Endothelial cell of umbilical vein (primary cell): ENCODE results near the gene MOGAT3. TPM values are rescaled to one million over a fixed set of nuclear protein-coding genes. Genes with fewer than 3 reads are reported as not detected.

Experiments
- BruUV-seq: library from RNA; stranded (reverse); fragments of 400-500 nt; replicated peaks from 2 replicates; lab custom pipeline; 2021; lab: Mats Ljungman, UMichigan
- CTCF ChIA-PET: fragments of 300-600, 350-600 bp; sonication (Branson Sonifier 250); formaldehyde crosslinking; loops from one replicate; lab custom pipeline; 2021; ENCODE audit warnings: antibody characterized with exemption, inconsistent platforms; lab: Charles Lee
- POLR2A ChIA-PET: fragments of 300-600, 350-600 bp; sonication (Branson Sonifier 250); formaldehyde crosslinking; loops from one replicate; lab custom pipeline; 2021; ENCODE audit warnings: antibody characterized with exemption, inconsistent platforms; lab: Charles Lee
- DNase-seq: peaks from one replicate; pipeline ENCODE4 v3.0.0-alpha.2; 2011; ENCODE audit warnings: low read depth, low spot score
- FAIRE-seq: peaks from 2 replicates; lab custom pipeline; 2011; peaks lifted over from hg19 to GRCh38; lab: Jason Lieb, UNC
- H2AFZ ChIP-seq: 2 replicates; pipeline ENCODE4 v1.6.0; 2012; ENCODE audit warnings: low read depth, low read length, control low read depth, inconsistent platforms
- H3K27ac ChIP-seq: 2 replicates; pipeline ENCODE4 v1.5.1; 2011; ENCODE audit warnings: low read depth, mild to moderate bottlenecking, control low read depth, low read length, moderate library complexity; ENCODE audit not compliant: insufficient read depth
- H3K27me3 ChIP-seq, 2 experiments: 2 replicates each; pipeline versions ENCODE4 v1.6.0 to v1.6.1; 2011; ENCODE audit warnings: low read length in 2 of 2, mixed read lengths in 1 of 2; ENCODE audit not compliant: control insufficient read depth in 2 of 2, insufficient read depth in 2 of 2
- H3K36me3 ChIP-seq, 2 experiments: 2 replicates in 1 of 2; 3 replicates in 1 of 2; pipeline ENCODE4 v1.5.1; 2011; ENCODE audit warnings: low read length in 2 of 2, mild to moderate bottlenecking in 1 of 2, moderate library complexity in 1 of 2; ENCODE audit not compliant: control insufficient read depth in 2 of 2, insufficient read depth in 2 of 2; ENCODE audit errors: extremely low read depth in 1 of 2
- H3K4me1 ChIP-seq: 3 replicates; pipeline ENCODE4 v1.5.1; 2011; ENCODE audit warnings: mild to moderate bottlenecking, low read length; ENCODE audit not compliant: control insufficient read depth, insufficient read depth; ENCODE audit errors: extremely low read depth
- H3K4me2 ChIP-seq: 2 replicates; pipeline ENCODE4 v1.6.1; 2011; ENCODE audit warnings: low read length, control low read depth, mixed read lengths; ENCODE audit not compliant: insufficient read depth
- H3K4me3 ChIP-seq, 3 experiments: fragments of 200-600 bp in 1 of 3; sonication (generic), shearing (Covaris generic) in 1 of 3; replicated peaks in 1 of 3; 2 replicates each; pipeline ENCODE4 v1.5.1; 2011 to 2016; ENCODE audit warnings: control low read depth in 3 of 3, low read length in 3 of 3, mild to moderate bottlenecking in 2 of 3, inconsistent platforms in 1 of 3, low read depth in 1 of 3, moderate library complexity in 1 of 3; ENCODE audit not compliant: insufficient read depth in 1 of 3
- H3K79me2 ChIP-seq: 2 replicates; pipeline ENCODE4 v1.6.0; 2012; ENCODE audit warnings: low read length, inconsistent platforms; ENCODE audit not compliant: control insufficient read depth, insufficient read depth
- H3K9ac ChIP-seq: replicated peaks from 2 replicates; pipeline ENCODE3; 2011; ENCODE audit warnings: low read length, control low read depth; ENCODE audit not compliant: insufficient read depth; ENCODE audit errors: extremely low read depth
- H3K9me1 ChIP-seq: replicated peaks from 3 replicates; pipeline ENCODE4 v1.6.0; 2011; ENCODE audit warnings: mild to moderate bottlenecking, low read length; ENCODE audit not compliant: control insufficient read depth, insufficient read depth; ENCODE audit errors: extremely low read depth
- H3K9me3 ChIP-seq: replicated peaks from 2 replicates; pipeline ENCODE4 v1.5.1; 2012; ENCODE audit warnings: low read length, inconsistent platforms; ENCODE audit not compliant: control insufficient read depth, insufficient read depth
- H4K20me1 ChIP-seq: replicated peaks from 2 replicates; pipeline ENCODE3; 2011; ENCODE audit warnings: mild to moderate bottlenecking, low read length; ENCODE audit not compliant: control insufficient read depth, insufficient read depth; ENCODE audit errors: extremely low read depth
- CTCF ChIP-seq, 2 donors: IDR thresholded peaks; 1 replicate in 1 of 2; 2 replicates in 1 of 2; pipeline ENCODE4 v1.5.1; 2011; ENCODE audit warnings: low read length in 2 of 2, mild to moderate bottlenecking in 2 of 2, moderate library complexity in 2 of 2, control low read depth in 1 of 2, inconsistent platforms in 1 of 2, low read depth in 1 of 2; ENCODE audit not compliant: insufficient read depth in 1 of 2; ENCODE audit errors: extremely low read depth in 1 of 2
- FOS ChIP-seq: IDR thresholded peaks from 2 replicates; pipeline ENCODE4 v1.6.1; 2011; ENCODE audit warnings: mild to moderate bottlenecking, low read length, moderate library complexity, borderline replicate concordance; ENCODE audit not compliant: insufficient read depth
- GATA2 ChIP-seq: IDR thresholded peaks from 2 replicates; pipeline ENCODE4 v1.7.0; 2011; ENCODE audit warnings: low read depth, mild to moderate bottlenecking, moderate library complexity, mixed read lengths, low read length; ENCODE audit not compliant: insufficient read length, insufficient read depth
- JUN ChIP-seq: IDR thresholded peaks from 2 replicates; pipeline ENCODE4 v1.6.1; 2011; ENCODE audit warnings: borderline replicate concordance, low read depth; ENCODE audit not compliant: insufficient read length, insufficient read depth
- MAX ChIP-seq: IDR thresholded peaks from 2 replicates; pipeline ENCODE4 v1.6.1; 2011; ENCODE audit not compliant: insufficient read depth, insufficient read length
- MYC ChIP-seq: IDR thresholded peaks from one replicate; pipeline ENCODE4 v1.6.1; 2011; ENCODE audit warnings: mild to moderate bottlenecking, low read depth, low read length
- POLR2AphosphoS5 ChIP-seq: IDR thresholded peaks from 2 replicates; pipeline ENCODE4 v1.6.1; 2012; ENCODE audit warnings: low read depth, mild to moderate bottlenecking, control low read depth, low read length, moderate library complexity; ENCODE audit not compliant: insufficient read depth
- dilution Hi-C: fragments of 300-500 bp; cut with MboI; formaldehyde crosslinking; loops from one replicate; pipeline ENCODE4 v1.15.0; 2019; ENCODE audit warnings: low sequenced_read_pairs; ENCODE audit not compliant: extremely low pct_ligation_motif_present
- intact Hi-C: fragments of 100-400 bp; cut with micrococcal nuclease; formaldehyde crosslinking; loops from one replicate; pipeline ENCODE4 v1.10.0; 2022
- polyA plus RNA-seq, 4 experiments: library from polyadenylated mRNA; depleted of rRNA in 3 of 4; stranded (reverse) in 3 of 4; unstranded in 1 of 4; fragments of >200 nt; gene quantifications; 2 replicates each; pipeline versions ENCODE4 v1.2.1 to v1.2.3, GENCODE V29; 2011 to 2012; ENCODE audit warnings: missing spikeins in 1 of 4
- total RNA-seq: library from RNA; stranded (reverse); gene quantifications from 2 replicates; pipeline ENCODE4 v1.2.3, GENCODE V29; 2021

The MOGAT3 gene
- total and polyA plus RNA-seq, 2 donors (not counting 3 experiments of a cell fraction or from before 2014, with no cell fraction given), result not detected

- dilution Hi-C loops, result no loop called here
- Histone ChIP-seq H3K27me3 (peaks cover 80 to 87% of the 10 kb centered on the region in 2 experiments), H4K20me1 (no peaks in the 10 kb centered on the region), H3K27ac (no peak overlapping the region), H3K4me1 (peaks cover 9% of the 10 kb centered on the region), H3K9me1 (no peaks in the 10 kb centered on the region), H3K9ac (no peak overlapping the region), H3K79me2 (no peaks in the 10 kb centered on the region), H3K4me2 (no peak overlapping the region), H3K36me3 (no peaks in the 10 kb centered on the region), H2AFZ (no peak overlapping the region), H3K9me3 (no peaks in the 10 kb centered on the region), H3K4me3 (no peak overlapping the region)
- FAIRE-seq (no peak), DNase-seq (no peak)
- ChIA-PET POLR2A (no interaction called here), CTCF (interaction anchor here (1.1 to 1.6 kb wide), 3 partner anchors 12 to 24 kb away, joined by 6 to 17 read pairs (median 7); no protein-coding TSS in a partner anchor)
- intact Hi-C loops, result loop anchor here (1.0 to 10.0 kb wide), 4 partner anchors 24 to 274 kb away; partner anchors contain the start of gene ACHE
- TF ChIP-seq MYC (no peak), POLR2AphosphoS5 (no peak), GATA2 (no peak), CTCF (IDR thresholded peaks at IDR 0.05; ENCODE audit: extremely low read depth in 1 of 2, insufficient read depth in 1 of 2, low read depth in 1 of 2, low read length in 2 of 2) (no peak), MAX (no peak), JUN (no peak), FOS (peak; percentile 5)
- BruUV-seq, result no TSS peak
Measured at GRCh38 chr7:101168412-101169049, 32.3 kb downstream of the MOGAT3 start.
